Nephron (organoid): Measurements from ENCODE around the gene THOC5.
A peak's percentile ranks its signal among the peaks of the same experiment; 100 is the strongest.
"Not testable (repeated sequence)": the region's sequence is repeated elsewhere in the genome, so short reads cannot be mapped to it uniquely, and the experiment has no call there.

Source experiments
- H3K27ac Mint-ChIP-seq, 3 experiments: 2 replicates each; pipeline ENCODE4 v1.8.0; 2020; ENCODE audit warnings: mixed read lengths in 3 of 3, mild to moderate bottlenecking in 2 of 3, moderate library complexity in 1 of 3
- H3K27me3 Mint-ChIP-seq: 2 replicates; pipeline ENCODE4 v1.8.0; 2021; ENCODE audit warnings: low read depth, mild to moderate bottlenecking, moderate library complexity, mixed read lengths
- H3K36me3 Mint-ChIP-seq: 2 replicates; pipeline ENCODE4 v1.8.0; 2020; ENCODE audit warnings: low read depth, mixed read lengths
- H3K4me1 Mint-ChIP-seq: 2 replicates; pipeline ENCODE4 v1.8.0; 2020; ENCODE audit warnings: mixed read lengths
- H3K4me3 Mint-ChIP-seq, 3 experiments: 2 replicates each; pipeline ENCODE4 v1.8.0; 2020; ENCODE audit warnings: mild to moderate bottlenecking in 3 of 3, mixed read lengths in 3 of 3, moderate library complexity in 2 of 3
- H3K9me3 Mint-ChIP-seq: 2 replicates; pipeline ENCODE4 v1.8.0; 2020; ENCODE audit warnings: mixed read lengths
- TF ChIP-seq, protein P1 (sequence below), 3 experiments: fragments of 200-600 bp; sonication (generic); IDR thresholded peaks; one replicate each; pipeline ENCODE4 v1.5.0; 2021; ENCODE audit warnings: antibody characterized with exemption in 3 of 3; ENCODE audit not compliant: unreplicated experiment in 3 of 3

The THOC5 gene

DNA sequence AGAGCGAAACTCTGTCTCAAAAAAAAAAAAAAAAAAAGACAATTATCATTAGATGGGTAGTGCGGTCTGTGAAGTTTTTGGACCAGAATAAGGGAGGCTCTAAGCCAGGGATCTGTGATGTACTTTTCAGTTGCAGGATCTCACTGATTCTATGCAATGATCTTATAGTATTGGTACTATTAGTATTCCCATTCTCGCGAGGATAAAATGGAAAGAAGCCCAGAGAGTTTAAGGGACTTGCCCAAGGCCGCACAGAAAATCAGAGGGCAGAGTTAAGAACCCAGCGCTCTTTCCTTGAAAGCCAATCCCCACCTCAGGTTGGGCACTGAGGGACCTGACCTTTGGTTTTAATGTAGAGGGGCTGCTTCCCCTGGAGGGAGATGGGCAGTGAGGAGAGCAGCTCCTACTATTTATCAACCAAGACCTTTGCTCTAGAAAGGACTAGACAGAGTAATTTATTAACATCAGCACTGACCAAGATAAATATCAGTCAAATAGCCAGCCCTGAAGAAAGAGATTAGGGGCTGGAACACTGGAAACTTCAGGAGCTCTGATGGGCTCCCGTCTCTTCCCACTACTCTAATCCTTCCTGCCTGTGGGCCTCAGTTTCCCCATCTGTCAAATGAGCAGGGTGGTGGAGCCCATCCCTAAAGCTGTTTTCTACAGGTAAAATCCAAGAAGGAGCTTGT is 21.3 kb upstream of the THOC5 start:
- TF ChIP-seq, protein P1, sequence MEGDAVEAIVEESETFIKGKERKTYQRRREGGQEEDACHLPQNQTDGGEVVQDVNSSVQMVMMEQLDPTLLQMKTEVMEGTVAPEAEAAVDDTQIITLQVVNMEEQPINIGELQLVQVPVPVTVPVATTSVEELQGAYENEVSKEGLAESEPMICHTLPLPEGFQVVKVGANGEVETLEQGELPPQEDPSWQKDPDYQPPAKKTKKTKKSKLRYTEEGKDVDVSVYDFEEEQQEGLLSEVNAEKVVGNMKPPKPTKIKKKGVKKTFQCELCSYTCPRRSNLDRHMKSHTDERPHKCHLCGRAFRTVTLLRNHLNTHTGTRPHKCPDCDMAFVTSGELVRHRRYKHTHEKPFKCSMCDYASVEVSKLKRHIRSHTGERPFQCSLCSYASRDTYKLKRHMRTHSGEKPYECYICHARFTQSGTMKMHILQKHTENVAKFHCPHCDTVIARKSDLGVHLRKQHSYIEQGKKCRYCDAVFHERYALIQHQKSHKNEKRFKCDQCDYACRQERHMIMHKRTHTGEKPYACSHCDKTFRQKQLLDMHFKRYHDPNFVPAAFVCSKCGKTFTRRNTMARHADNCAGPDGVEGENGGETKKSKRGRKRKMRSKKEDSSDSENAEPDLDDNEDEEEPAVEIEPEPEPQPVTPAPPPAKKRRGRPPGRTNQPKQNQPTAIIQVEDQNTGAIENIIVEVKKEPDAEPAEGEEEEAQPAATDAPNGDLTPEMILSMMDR (IDR thresholded peaks at IDR 0.05; ENCODE audit: unreplicated experiment in 3 of 3), result no peak
- H3K4me1 Mint-ChIP-seq, result no peaks in the 10 kb centered on the region
- no peaks in the 10 kb centered on the region for H3K27me3 Mint-ChIP-seq
- peak overlapping the region in 2 of 3 experiments; percentile 65 to 79 for H3K27ac Mint-ChIP-seq
- no peak overlapping the region for H3K4me3 Mint-ChIP-seq
- no peaks in the 10 kb centered on the region for H3K9me3 Mint-ChIP-seq
- H3K36me3 Mint-ChIP-seq, result peaks cover 24% of the 10 kb centered on the region

DNA sequence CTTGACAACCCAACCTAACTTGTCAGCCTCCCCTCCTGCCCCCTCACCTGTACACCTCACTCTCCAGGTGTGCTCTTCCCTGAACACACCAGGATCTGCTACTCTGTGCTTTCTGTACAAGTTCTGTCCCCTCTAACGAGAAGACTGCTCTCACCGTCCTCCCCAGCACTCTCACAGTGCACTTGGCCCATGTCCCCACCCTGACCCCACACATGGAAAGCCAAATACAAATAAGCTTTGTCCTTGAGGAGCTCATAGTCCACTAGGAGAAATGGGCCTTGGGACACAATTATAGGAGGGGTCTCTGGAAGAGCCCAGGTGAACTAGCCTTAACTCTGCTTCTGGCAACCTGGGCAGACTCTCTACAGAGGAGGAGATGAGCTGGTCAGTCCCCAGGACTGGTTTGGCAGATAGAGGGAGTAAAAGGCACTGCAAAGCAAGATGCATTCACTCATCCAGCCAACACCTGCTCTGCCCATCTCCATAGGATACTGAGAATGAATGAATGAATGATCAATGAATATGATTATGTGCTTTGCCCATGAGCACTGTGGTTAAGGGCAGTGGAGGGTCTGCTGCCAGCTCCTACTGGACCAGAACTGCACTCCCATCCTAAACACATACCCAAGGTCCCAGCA is 17.5 kb upstream of the THOC5 start:
- H3K27me3 Mint-ChIP-seq, result no peaks in the 10 kb centered on the region
- H3K27ac Mint-ChIP-seq, result no peak overlapping the region
- no peaks in the 10 kb centered on the region for H3K4me1 Mint-ChIP-seq
- H3K9me3 Mint-ChIP-seq, result no peaks in the 10 kb centered on the region
- no peak overlapping the region for H3K4me3 Mint-ChIP-seq
- peaks cover 34% of the 10 kb centered on the region for H3K36me3 Mint-ChIP-seq
- TF ChIP-seq, protein P1 (IDR thresholded peaks at IDR 0.05; ENCODE audit: unreplicated experiment in 3 of 3), result no peak

DNA sequence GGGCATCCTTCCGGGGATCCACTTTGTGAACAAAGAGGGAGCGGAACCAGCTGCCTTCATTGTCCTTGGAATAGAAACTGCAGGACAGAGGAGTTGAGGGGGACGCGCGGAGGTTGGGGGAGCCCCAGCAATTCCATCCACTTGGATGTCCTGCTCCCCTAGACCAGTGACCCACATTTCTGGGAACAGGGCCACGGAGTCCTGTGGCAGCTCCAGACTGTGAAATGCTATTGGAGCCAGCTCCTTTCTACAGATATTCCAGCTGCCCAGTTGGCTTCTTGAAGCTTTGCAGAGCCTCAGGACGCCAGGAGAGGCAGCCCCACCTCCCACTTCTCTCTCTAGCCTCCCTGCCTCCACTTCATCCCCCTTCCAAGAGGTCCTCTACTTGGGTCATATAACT is 16.9 kb upstream of the THOC5 start:
- Mint-ChIP-seq H3K36me3 (peaks cover 38% of the 10 kb centered on the region), H3K9me3 (no peaks in the 10 kb centered on the region), H3K27ac (no peak overlapping the region), H3K4me1 (no peaks in the 10 kb centered on the region), H3K27me3 (no peaks in the 10 kb centered on the region), H3K4me3 (no peak overlapping the region)
- TF ChIP-seq, protein P1 (IDR thresholded peaks at IDR 0.05; ENCODE audit: unreplicated experiment in 3 of 3), result no peak

DNA sequence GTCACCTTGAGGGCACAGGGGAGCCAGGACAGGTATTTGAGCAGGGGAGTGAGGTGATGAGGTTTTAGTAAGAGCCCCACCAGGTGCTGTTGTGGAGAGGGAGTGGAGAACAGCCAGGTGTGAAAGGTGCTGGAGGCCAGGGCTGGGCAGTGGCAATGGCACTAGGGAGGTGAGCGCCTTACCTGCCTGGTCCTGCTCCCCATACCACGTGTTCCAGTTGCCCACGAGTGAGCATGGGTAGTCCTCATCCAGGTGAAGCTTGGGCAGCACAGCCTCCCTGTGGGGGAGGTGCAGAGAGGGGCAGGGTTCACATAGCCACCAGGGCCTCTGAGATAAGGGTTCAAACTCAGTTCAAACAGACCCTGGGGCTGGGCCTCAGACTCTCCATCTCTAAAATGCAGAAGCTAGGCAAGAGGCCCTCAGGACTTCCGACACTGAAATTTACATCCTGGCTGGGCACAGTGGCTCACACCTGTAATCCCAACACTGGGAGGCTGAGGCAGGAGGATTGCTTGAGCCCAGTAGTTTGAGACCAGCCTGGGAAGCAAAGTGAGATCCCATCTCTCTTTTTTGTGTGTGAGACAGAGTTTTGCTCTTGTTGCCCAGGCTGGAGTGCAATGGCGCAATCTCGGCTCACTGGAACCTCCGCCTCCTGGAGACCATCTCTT is 15.6 kb upstream of the THOC5 start:
- Mint-ChIP-seq H3K4me3 (no peak overlapping the region), H3K9me3 (no peaks in the 10 kb centered on the region), H3K27ac (no peak overlapping the region), H3K4me1 (no peaks in the 10 kb centered on the region), H3K36me3 (peaks cover 40% of the 10 kb centered on the region), H3K27me3 (no peaks in the 10 kb centered on the region)
- TF ChIP-seq, protein P1 (IDR thresholded peaks at IDR 0.05; ENCODE audit: unreplicated experiment in 3 of 3), result no peak

DNA sequence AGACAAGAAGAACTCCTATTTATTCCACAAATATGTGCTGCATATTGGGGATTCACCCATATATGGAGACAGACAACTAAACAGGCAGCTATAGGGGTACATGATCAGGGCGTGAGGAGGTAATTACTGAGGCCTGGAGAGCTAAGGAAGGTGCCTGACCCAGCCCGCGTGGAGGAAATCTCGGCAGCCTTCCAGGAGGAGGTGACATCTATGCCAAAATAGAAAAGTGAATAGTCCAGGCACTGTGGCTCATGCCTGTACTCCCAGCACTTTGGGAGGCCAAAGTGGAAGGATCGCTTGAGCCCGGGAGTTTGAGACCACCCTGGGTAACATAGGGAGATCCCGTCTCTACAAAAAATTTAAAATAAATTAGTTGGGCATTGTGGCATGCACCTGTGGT is 13.8 kb upstream of the THOC5 start:
- Mint-ChIP-seq H3K27ac (no peak overlapping the region), H3K4me1 (no peaks in the 10 kb centered on the region), H3K4me3 (no peak overlapping the region), H3K9me3 (no peaks in the 10 kb centered on the region), H3K36me3 (peaks cover 48% of the 10 kb centered on the region), H3K27me3 (no peaks in the 10 kb centered on the region)
- TF ChIP-seq, protein P1 (IDR thresholded peaks at IDR 0.05; ENCODE audit: unreplicated experiment in 3 of 3), result no peak

DNA sequence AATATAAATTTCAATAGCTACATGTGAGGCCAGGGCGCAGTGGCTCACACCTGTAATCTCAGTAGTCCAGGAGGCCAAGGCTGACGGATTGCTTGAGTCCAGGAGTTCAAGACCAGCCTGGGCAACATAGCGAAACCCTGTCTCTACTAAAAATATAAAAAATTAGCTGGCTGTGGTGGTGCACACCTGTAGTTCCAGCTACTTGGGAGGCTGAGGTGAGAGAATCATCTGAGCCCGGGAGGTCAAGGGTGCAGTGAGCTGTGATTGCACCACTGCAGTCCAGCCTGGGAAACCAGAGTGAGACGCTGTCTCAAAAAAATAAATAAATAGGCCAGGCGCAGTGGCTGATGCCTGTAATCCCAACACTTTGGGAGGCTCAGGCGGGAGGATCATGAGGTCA is 13.0 kb upstream of the THOC5 start:
- H3K4me1 Mint-ChIP-seq, H3K27me3 Mint-ChIP-seq, H3K4me3 Mint-ChIP-seq, H3K9me3 Mint-ChIP-seq, H3K27ac Mint-ChIP-seq: not testable (repeated sequence)
- peaks cover 55% of the 10 kb centered on the region for H3K36me3 Mint-ChIP-seq
